GM21737 (cell line): ENCODE data around the gene PDE4A.
"Not testable (repeated sequence)": the region's sequence is repeated elsewhere in the genome, so short reads cannot be mapped to it uniquely, and the experiment has no call there.

Experiments used
- ATAC-seq: cut with Tn5 transposase; IDR thresholded peaks from one replicate; pipeline ENCODE4 v1.9.1; 2021; ENCODE audit warnings: mild to moderate bottlenecking, moderate library complexity; ENCODE audit not compliant: unreplicated experiment

The PDE4A gene

GRCh38 chr19:10424011-10424637, 3.8 kb downstream of the PDE4A start:
- peak; percentile 31 for ATAC-seq

- no peak for ATAC-seq
Measured at GRCh38 chr19:10427169-10427568, 6.8 kb downstream of the PDE4A start.

GRCh38 chr19:10428996-10429381, 8.7 kb downstream of the PDE4A start:
- ATAC-seq, result no peak

- ATAC-seq, result no peak
Measured at GRCh38 chr19:10430505-10431253, 10.3 kb downstream of the PDE4A start.

GRCh38 chr19:10431254-10431942, 11.1 kb downstream of the PDE4A start:
- no peak for ATAC-seq

GRCh38 chr19:10431943-10432735, 11.8 kb downstream of the PDE4A start:
- no peak for ATAC-seq

- no peak for ATAC-seq
Measured at GRCh38 chr19:10432736-10433130, 12.4 kb downstream of the PDE4A start.

GRCh38 chr19:10433131-10433536, 12.8 kb downstream of the PDE4A start:
- ATAC-seq, result no peak

GRCh38 chr19:10439588-10439987, 19.2 kb downstream of the PDE4A start:
- ATAC-seq, result no peak

GRCh38 chr19:10442698-10443097, 22.4 kb downstream of the PDE4A start:
- no peak for ATAC-seq

- no peak for ATAC-seq
Measured at GRCh38 chr19:10449037-10449436, 28.7 kb downstream of the PDE4A start.

GRCh38 chr19:10450191-10450852, 30.0 kb downstream of the PDE4A start:
- no peak for ATAC-seq

- no peak for ATAC-seq
Measured at GRCh38 chr19:10450853-10451609, 30.7 kb downstream of the PDE4A start.

- no peak for ATAC-seq
Measured at GRCh38 chr19:10452726-10453618, 32.6 kb downstream of the PDE4A start.

GRCh38 chr19:10453852-10454251, 33.5 kb downstream of the PDE4A start:
- no peak for ATAC-seq

- ATAC-seq, result no peak
Measured at GRCh38 chr19:10454267-10454666, 33.9 kb downstream of the PDE4A start.

GRCh38 chr19:10458733-10459132, 38.4 kb downstream of the PDE4A start:
- ATAC-seq, result not testable (repeated sequence)

GRCh38 chr19:10460714-10461046, 40.3 kb downstream of the PDE4A start:
- no peak for ATAC-seq
